NCI-H526 treated with DMSO at 0.1 percent for 48 hours (cell line): ENCODE data around the gene FFAR3.
"Not testable (repeated sequence)": the region's sequence is repeated elsewhere in the genome, so short reads cannot be mapped to it uniquely, and the experiment has no call there.

Experiments
- DNase-seq: peaks from one replicate; lab custom pipeline; 2025; lab: John Stamatoyannopoulos, UW

Gene FFAR3

DNA sequence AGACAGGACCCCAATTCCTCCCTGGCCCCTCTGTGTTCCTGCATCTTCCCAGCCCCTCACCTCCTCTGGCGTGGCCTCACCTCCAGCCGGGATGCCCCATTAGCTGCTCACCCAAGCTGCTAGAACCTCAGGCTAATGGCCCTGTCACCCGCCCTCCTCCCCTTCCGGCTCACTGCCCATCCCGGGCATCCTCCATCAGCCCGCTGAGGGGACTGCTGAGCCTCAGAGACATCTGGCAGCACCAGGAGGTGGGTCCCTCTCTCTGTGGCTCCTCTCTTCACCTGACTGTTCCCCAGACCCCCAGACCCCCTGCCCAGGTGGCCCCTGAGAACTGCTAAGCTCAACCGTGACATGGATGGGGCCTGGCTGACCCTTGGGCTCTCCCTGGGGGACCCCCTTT is 7.7 kb upstream of the FFAR3 start:
- no peak for DNase-seq

DNA sequence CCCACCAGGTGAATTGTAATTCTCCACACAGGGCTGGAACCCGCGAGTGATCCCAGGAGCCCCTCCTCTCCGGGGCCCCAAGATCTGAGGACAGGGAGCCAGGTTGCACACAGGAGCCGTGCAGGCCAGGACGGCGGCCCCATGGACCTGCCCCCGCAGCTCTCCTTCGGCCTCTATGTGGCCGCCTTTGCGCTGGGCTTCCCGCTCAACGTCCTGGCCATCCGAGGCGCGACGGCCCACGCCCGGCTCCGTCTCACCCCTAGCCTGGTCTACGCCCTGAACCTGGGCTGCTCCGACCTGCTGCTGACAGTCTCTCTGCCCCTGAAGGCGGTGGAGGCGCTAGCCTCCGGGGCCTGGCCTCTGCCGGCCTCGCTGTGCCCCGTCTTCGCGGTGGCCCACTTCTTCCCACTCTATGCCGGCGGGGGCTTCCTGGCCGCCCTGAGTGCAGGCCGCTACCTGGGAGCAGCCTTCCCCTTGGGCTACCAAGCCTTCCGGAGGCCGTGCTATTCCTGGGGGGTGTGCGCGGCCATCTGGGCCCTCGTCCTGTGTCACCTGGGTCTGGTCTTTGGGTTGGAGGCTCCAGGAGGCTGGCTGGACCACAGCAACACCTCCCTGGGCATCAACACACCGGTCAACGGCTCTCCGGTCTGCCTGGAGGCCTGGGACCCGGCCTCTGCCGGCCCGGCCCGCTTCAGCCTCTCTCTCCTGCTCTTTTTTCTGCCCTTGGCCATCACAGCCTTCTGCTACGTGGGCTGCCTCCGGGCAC is 6.7 kb upstream of the FFAR3 start:
- no peak for DNase-seq

DNA sequence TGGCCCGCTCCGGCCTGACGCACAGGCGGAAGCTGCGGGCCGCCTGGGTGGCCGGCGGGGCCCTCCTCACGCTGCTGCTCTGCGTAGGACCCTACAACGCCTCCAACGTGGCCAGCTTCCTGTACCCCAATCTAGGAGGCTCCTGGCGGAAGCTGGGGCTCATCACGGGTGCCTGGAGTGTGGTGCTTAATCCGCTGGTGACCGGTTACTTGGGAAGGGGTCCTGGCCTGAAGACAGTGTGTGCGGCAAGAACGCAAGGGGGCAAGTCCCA is 6.1 kb upstream of the FFAR3 start:
- no peak for DNase-seq

DNA sequence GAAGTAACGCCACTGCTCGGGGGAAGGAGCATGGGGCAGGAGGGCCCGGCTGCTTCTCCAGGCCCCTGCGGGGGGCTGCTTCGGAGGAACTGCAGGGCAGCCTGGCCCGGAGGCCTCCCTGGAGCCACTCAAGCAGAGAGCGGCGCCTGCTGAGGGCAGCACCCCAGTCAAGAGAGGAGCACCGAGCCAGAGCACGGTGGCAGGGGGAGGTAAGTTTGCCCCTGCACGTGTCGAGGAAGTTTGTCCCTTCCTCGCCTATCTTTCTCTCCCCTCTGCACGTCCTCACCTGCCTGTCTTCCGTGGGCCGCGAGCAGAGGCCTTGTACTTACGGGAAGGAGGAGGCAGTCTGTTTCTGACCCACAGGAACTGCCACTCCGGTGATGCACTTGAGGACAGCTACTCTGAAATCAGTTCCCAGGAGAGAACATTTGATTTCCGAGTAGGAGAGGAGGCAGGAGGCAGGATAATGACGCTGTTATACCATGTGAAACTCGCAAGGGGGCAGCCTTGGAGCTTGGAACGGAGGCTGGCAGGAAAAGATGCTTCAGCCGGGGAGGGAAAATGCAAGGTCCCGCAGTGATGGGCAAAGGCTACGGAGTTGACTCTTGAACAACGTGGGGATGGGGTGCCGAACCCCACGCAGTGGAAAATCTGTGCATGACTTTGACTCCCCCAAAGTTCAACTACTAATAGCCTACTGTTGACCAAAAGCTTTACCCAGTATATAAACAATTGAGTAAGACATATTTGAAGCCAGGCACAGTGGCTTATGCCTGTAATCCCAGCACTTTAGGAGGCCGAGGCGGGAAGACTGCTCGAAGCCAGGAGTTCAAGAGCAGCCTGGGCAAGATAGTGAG is 5.6 kb upstream of the FFAR3 start:
- peak; percentile 70 for DNase-seq

DNA sequence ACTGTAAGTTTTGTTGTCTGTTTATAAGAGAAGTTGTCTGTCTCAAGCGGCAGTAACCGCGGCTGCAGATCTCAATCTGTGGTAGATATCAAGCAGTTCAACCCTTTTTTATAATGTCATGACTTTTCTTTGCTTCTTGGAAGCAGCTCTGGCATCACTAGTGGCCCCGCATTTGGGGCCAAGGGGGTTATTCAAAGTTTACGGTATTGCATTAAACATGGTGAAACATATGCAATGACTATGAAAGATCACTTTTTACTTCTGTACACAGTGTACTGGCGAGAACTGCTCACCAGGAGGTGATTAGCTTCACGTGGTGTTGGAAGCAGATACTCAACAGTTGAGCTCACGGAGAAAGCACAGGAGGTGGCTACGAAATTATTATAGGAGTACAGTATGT is 4.6 kb upstream of the FFAR3 start:
- DNase-seq, result no peak

DNA sequence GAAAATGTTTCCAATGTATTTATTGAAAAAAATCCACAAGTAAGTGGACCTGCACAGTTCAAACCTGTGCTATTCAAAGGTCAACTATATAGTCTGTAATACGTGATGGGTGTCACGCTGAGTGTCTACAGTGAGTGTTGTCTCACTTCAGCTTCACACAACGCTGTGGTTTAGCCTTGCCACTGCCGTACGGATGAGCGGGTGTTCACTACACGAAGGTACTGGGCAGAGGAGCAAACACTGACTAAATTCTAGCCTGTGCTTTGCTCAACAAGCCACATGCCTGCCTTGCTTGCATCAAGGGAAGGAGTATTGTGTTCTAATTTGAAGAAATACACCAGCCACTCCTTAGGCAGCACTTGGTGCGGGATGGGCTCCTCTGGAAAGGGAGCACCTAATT is 3.4 kb upstream of the FFAR3 start:
- no peak for DNase-seq

DNA sequence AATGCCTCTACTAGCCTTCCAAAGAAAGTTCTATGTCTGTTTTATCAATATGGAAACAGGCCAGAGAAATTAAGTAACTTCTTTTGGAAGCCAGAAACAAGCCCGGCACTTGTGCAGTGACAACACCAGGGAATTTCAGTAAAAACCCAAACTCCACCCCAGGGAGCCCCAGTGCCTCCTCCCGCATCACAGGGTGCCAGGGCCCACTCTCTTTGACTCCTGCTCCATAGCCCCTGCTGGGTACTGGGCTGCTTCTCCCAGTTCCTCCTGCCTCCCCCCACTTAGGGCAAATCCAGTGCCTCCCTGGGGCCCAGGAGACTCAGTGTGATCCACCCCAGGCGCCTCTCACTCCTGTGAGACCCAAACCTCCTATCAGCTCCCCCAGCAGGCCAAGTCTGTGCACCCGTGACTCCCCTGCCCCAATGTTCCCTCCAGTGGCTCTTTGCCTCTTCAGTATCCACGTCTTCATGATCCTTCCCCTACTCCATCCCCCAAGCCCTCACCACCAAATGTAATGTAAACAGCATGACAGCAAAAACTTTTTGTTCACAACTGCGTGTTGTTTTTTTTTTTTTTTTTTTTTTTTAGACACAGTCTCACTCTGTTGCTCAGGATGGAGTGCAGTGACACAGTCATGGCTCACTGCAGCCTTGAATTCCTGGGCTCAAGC is 2.3 kb upstream of the FFAR3 start:
- no peak for DNase-seq

DNA sequence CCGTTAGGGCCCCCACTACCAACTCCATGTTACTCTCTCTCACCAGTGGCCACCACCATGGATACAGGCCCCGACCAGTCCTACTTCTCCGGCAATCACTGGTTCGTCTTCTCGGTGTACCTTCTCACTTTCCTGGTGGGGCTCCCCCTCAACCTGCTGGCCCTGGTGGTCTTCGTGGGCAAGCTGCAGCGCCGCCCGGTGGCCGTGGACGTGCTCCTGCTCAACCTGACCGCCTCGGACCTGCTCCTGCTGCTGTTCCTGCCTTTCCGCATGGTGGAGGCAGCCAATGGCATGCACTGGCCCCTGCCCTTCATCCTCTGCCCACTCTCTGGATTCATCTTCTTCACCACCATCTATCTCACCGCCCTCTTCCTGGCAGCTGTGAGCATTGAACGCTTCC is 574 bp downstream of the FFAR3 start:
- DNase-seq, result not testable (repeated sequence)

DNA sequence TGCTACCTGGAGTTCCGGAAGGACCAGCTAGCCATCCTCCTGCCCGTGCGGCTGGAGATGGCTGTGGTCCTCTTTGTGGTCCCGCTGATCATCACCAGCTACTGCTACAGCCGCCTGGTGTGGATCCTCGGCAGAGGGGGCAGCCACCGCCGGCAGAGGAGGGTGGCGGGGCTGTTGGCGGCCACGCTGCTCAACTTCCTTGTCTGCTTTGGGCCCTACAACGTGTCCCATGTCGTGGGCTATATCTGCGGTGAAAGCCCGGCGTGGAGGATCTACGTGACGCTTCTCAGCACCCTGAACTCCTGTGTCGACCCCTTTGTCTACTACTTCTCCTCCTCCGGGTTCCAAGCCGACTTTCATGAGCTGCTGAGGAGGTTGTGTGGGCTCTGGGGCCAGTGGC is 1.1 kb downstream of the FFAR3 start:
- not testable (repeated sequence) for DNase-seq

DNA sequence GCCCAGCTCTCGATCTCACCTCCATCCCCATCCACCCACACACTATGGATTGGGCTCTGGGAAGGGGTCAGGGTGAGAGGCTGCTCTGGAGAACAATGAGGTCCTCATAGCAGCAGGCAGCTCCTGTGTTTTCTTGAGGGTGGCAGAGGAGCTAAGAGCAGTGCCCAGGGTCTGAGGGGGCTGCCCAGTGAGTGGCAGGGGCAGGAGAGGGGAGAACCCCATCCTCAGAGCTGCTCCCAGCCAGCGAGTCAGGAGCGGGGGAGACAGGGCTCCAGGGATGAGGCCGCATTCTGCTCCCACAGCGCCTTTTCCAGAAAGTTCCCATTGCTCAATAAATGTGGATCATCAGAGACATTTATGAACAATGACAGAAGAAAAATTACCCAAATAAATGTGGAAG is 1.8 kb downstream of the FFAR3 start:
- not testable (repeated sequence) for DNase-seq

DNA sequence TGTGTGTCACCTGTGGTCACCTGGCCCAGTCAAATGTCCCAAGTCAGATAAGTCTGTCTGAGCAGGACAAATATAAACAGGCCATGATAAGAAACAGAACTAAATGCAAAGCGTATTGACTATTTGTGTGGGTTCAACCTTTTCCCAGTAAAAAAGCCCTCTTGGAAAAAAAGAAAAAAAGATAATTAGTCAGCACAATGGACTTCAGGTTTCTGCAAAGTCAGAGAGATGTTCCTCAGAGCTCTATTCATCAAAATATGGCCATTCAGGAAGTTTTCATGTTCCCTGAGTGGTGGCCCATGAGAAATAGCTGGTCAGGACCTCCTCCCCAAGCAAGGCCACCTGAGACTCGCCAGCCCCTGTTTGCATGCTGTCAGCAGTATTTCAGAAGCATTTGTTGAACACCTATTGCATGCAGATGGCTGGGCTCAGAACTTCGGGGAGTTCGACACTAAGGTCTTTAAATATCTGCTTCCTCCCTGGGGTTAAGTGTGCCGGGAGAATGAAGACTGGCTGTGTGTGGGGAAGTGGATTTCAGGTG is 2.7 kb downstream of the FFAR3 start:
- DNase-seq, result no peak

DNA sequence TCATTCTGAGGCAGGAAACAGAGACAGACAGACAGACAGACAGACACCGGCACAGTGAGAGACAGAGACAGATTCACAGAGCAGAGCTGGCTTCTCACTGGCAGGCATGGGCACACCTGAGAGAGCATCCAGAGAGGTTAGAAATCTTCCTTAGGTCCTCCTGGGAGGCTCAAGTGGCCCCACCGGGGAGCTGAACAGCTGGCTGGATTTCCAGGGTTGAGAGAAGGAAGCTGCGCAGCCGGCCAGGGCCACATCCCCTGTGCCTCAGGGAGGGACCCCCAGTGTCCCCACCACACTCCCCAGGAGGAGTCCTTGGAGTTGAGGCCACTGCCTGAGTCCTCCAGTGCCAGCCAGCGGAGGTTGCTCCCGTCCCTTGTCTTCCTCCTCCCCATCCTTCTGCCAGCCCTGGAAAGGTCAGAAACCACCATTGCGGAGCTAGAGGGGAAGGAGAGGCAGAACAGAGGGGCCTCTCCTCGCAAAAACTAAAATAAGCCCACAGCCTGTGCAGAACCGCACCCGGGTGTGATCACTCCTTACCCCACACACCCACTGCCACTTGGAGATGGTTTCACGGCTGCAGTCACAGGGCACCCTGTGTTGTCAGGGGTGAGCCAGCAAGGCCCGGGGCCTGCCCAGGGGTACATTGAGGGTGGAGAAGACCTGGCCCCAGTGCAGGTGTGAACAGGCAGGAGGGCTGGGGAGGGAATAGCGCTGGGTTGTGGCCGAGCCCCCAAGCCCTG is 4.2 kb downstream of the FFAR3 start:
- DNase-seq, result no peak

DNA sequence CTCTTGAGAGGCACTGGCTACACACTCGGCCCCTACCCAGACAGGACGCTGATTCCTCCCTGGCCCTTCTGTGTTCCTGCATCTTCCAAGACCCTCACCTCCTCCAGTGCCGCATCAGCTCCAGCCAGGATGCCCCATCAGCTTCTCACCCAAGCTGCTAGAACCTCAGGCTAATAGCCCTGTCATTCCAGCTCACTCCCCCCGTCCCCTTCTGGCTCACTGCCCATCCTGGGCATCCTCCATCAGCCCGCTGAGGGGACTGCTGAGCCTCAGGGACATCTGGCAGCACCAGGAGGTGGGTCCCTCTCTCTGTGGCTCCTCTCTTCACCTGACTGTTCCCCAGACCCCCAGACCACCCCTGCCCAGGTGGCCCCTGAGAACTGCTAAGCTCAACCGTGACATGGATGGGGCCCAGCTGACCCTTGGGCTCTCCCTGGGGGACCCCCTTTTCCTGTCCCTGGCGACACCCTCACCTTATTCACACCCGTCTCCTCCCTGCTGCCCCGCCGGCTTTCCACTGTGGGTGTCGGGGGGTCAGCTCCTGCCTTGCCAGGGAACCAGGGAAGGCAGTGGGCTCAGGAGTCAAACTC is 4.8 kb downstream of the FFAR3 start:
- DNase-seq, result no peak

DNA sequence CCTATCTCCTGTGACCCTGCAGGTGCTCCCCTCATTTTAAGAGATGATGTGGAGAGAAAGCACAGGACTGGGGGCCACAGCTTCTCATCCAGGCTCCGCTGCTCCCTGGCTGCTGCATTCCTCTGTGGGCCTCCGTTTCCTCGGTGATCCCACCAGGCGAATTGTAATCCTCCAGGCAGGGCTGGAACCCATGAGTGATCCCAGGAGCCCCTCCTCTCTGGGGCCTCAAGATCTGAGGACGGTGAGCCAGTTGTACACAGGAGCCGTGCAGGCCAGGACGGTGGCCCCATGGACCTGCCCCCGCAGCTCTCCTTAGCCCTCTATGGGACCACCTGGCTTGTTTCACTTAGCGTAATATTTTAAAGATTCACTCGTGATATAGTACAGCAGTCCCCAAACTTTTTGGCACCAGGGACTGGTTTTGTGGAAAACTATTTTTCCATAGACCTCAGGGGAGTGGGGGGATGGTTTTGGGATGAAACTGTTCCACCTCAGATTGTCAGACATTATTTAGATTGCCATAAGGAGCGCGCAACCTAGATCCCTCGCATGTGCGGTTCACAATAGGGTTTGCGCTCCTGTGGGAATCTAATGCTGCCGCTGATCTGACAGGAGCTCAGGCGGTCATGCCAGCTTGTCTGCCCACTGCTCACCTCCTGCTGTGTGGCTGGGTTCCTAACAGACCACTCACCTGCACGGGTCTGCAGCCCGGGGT is 5.6 kb downstream of the FFAR3 start:
- DNase-seq, result no peak

DNA sequence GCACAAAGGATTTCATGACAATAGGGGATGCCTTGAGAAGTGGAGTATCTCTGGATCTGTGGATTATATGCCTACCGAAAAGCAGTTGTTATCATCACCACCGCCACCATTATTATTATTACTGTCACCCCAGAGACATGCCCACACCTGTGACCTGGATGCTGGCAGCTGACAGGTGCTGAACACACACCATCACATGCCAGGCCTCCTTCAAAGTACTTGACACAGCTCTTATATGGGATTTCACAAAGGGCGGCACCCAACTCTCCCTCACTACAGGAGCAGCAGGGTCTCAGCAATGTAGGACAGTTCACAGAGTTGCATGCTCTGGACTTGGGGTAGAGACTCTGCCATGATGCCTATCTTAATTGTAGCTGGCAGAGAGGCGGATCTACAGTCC is 7.0 kb downstream of the FFAR3 start:
- DNase-seq, result no peak

DNA sequence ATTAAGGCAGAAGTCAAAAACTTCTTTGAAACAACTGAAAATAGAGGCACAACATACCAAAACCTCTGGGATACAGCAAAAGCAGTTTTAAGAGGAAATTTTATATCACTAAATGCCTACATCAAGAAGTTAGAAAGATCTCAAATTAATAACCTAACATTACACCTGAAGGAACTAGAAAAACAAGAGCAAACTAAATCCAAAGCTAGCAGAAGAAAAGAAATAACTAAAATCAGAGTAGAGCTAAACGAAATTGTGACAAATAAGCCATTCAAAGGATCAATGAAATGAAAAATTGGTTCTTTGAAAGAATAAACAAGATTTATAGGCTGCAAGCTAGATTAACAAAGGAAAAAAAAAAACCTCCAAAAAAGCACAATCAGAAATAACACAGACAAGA is 10.1 kb downstream of the FFAR3 start:
- no peak for DNase-seq

DNA sequence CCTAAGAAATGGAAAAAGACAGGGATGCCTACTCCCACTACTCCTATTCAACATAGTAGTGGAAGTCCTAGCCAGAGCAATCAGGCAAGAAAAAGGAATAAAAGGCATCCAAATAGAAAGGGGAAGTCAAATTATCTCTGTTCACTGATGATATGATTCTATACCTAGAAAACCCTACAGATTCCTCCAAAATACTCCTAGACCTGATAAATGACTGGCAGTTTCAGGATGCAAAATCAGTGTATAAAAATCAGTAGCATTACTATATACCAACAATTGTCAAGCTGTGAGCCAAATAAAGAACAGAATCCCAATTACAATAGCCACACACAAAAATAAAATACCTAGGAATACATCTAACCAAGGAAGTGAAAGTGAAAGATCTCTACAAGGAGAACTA is 11.3 kb downstream of the FFAR3 start:
- no peak for DNase-seq

DNA sequence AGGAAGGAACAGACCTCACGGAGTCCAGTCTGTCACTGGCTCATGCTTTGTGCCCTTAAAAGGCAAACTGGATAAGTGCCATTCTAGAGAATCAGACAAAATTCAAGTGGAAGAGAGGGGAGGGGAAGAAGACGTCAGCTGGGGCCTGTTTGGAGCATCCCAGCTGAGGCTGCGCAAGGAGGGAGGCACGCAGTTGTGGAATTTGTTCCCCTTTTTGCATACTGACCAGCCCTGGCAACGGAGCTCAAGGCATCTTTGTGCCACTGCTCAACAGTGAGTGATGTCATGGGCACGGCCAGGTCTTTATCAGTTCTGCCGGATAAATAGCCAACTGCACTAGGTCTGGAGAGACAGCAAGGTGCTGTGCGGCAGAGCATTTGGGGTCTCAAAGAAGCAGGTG is 12.5 kb downstream of the FFAR3 start, which contains the start of gene GPR42:
Gene GPR42, plus strand, starts transcription at position 347 of the 400 bp plus-strand sequence. CDS start 292 bp downstream, outside the sequence.
- no peak for DNase-seq

DNA sequence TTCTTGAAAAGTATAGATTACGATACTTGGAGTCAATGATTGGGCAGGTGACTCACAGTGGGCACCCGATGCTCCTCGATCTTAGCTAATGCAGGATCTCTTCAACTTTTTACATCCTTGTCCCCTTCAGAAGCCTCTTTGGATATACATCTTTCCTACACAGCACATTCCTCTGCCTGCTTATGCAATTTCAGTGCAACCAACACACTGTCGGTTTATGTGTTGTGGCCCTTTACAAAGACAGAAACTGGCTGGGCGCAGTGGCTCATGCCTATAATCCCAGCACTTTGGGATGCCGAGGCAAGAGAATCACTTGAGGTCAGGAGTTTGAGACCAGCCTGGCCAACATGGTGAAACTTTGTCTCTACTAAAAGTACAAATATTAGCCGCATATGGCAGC is 15.2 kb downstream of the FFAR3 start:
- no peak for DNase-seq

DNA sequence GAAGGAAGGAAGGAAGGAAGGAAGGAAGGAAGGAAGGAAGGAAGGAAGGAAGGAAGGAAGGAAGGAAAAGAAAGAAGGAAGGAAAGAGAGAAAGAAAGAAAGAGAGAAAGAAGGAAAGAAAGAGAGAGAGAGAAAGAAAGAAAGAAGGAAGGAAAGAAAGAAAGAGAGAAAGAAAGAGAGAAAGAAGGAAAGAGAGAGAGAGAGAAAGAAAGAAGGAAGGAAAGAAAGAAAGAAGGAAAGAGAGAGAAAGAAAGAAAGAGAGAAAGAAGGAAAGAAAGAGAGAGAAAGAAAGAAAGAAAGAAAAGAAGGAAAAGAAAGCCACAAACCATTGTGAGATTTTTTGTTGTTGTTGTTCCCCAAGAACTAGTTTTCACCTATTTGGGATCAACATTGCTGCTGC is 15.8 kb downstream of the FFAR3 start:
- not testable (repeated sequence) for DNase-seq
